GM04504 (cell line): Measurements from ENCODE around the gene PHTF2.

Experiments
- DNase-seq: peaks from one replicate; pipeline ENCODE4 v3.0.0-alpha.2; 2012; ENCODE audit warnings: low read depth

The PHTF2 gene

GRCh38 chr7:77931841-77932240, 133.3 kb downstream of the PHTF2 start:
- no peak for DNase-seq

GRCh38 chr7:77933394-77933793, 134.8 kb downstream of the PHTF2 start:
- DNase-seq: peak; percentile 16

- no peak for DNase-seq
Observed at GRCh38 chr7:77935652-77936348, 137.2 kb downstream of the PHTF2 start.

GRCh38 chr7:77940647-77941046, 142.1 kb downstream of the PHTF2 start:
- DNase-seq: peak; percentile 7

- no peak for DNase-seq
Observed at GRCh38 chr7:77942431-77942830, 143.9 kb downstream of the PHTF2 start.

DNA sequence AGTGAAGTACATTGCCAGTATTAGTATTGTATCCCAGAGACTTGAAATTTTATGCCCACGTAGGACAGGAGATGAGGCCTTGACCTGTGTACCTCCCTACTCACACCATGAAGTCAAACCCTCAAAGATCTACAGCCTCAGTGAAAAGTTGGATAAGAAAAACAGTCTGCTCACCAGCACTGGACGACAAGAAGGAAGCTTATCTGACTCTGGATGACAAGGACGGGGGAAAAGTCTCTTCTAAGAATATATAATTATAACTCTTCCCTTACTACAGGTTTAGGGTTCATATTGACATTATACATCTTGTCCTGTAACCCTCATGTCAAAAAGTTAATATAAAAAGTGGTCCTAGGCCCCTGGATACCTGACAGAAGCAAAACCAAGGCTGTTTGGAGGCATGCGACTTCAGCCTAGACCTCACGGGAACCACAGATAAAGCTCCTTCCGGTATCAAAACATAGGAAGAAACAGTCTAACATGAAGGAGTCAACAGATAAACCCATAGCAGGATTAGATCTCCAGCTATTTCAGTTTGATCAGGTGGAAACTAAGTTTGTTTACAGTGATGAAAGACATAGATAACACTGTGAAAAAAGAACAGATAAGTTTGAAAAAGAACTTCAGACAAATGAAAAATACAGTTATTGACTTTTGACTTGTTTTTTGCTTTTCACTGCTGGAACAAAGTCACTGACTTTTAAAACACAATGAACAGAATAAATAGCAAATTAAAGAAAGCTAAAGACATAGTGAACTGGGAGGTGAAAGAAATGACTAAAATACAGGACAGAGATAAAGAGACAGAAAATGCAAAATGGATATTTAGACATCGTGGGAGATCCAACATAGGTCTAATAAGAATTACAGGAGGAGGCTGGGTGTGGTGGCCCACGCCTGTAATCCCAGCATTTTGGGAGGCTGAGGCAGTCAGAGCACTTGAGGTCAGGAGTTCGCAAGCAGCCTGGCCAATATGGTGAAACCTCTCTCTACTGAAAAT, 145.9 kb downstream of the PHTF2 start:
- no peak for DNase-seq

- DNase-seq: no peak
Observed at GRCh38 chr7:77950548-77950947, 152.0 kb downstream of the PHTF2 start.

DNA sequence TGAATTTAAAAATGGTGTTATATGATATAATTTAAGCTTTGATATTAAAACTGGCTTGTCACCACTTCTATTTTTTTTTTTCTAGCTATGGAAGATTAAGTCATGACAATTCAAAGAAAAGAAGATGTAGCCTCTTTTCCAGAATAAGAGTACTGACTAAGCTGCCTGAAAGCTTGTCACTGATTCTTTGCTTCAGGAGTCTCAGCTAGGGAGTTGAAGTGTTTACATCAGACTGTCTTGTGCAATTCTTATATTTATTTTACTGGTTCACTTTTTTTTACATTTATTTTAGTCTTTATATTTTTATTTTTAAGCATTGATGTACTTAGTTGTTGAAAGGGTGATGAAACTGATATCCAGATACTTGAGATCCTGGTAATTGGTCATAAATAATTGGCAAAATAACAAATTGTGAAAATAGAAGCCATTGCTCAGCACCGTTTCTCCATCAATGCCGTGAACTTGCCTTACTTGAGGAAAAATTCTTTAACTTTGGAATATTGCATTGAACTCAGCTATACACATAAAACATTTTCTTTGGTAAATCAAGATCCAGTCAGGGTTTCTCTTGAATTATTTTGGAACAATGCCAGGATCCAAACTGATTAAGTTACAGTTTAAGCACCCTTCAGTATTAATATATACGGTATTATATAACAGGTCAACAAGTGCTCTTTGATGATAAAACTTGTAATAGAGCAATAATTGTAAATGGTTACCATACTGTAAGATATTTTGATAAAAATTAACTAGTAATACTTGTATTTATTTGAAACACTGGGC, 156.4 kb downstream of the PHTF2 start:
- no peak for DNase-seq

GRCh38 chr7:77958436-77958835, 159.9 kb downstream of the PHTF2 start:
- DNase-seq: no peak

DNA sequence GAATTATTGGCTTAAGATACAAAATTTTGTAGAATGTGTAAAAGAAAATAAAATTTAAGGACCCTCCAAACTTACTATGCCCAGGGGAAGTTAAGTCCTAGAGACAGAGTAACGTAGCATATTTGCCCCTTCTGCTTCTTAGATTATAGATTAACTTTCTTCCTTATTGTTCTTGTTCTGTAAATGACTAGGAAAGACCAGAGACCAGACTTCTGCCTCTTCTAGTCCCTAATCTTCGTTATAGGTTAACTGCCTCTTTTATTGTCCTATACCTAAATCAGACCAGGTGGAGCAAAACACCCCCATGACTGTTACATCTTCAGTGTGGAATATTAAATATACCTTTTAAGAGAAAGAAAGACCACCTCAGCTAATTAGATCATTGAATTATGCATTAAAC, 160.5 kb downstream of the PHTF2 start:
- DNase-seq: no peak

GRCh38 chr7:77960336-77960735, 161.8 kb downstream of the PHTF2 start:
- no peak for DNase-seq

DNA sequence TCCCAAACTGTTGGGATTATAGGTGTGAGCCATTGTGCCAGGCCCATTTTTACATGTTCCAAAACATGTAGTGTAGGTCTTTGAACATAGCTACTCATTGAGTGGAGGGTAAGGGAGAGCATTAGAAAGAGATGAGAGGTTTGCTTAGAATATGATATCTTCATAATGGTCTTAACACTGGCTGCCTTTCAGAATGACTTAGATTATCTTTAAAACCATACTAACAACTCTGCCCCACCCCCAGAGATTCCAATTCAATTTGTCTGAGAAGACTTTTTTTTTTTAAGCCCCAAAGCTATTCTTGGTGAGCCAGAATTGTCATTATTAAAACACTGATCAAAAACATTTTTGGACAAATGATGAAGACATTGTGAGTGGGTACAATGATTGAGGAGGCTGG, 168.9 kb downstream of the PHTF2 start:
- no peak for DNase-seq

GRCh38 chr7:77971726-77972125, 173.2 kb downstream of the PHTF2 start:
- DNase-seq: no peak

- DNase-seq: no peak
Observed at GRCh38 chr7:77975672-77976480, 177.3 kb downstream of the PHTF2 start.

DNA sequence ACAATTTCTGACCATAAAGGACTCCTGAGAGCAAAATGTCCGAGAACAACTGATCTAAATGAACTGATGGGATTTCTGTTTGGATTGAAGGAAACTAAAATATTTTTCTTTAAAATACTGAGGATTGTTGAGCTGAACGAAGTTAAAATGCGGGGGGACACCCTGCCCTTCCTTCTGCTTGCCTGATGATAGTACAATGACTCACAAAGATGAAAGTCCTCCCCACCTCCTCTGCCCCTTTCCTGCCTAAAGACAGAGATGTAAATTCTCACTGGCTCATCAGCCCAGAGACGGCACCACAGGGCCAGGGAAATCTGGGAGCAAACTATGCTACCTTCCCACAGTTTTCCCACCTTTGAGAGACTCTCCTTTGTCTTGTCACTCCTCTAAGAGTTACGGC, 180.6 kb downstream of the PHTF2 start:
- DNase-seq: no peak

DNA sequence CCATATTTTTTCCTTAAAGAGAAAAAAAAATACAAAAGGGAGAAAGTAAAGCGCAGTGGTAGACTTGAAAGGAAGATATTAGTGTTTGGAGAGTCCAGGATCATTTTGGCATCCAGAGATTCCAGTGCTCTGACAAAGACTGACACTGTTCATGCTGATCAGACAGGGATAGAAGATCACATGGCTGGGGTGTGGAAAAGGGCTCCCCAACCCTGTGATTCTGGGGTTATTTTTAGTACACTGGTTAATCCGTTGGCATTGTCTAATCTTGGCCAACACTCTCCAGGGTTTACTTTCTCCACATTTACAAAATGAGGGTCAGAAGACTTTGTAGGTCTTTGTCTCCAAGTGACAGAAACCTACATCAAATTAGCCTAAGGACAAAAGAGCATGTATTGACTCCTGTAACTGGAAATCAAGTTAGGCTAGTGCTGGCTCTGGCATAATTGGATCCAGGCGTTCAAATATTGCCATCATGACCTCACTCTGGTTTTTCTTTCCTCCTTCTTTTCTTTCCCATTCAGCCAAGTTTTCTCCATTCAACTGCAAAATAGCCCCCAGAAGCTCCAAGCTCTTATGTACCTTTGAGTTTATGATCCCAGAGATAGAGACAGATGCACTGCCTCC, 181.6 kb downstream of the PHTF2 start:
- no peak for DNase-seq

GRCh38 chr7:77982926-77983550, 184.5 kb downstream of the PHTF2 start:
- DNase-seq: no peak

DNA sequence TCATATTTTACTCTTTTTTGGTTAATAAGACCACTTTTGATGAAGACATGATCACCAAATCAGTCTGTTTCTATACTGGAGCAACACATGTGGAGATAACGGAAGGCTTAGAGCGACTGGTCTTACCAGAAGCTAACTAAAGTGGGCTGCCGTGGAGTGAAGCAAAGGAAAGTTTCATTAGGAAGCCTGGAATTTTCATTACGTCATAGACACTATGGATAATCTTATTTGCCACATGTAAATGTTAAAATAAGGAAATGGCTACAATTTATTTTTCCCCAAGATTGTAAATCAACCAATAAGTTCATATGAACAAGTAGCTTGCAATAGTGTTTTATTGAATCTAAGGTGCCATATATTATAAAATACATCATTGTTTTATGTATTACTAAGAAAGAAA, 185.4 kb downstream of the PHTF2 start:
- no peak for DNase-seq

DNA sequence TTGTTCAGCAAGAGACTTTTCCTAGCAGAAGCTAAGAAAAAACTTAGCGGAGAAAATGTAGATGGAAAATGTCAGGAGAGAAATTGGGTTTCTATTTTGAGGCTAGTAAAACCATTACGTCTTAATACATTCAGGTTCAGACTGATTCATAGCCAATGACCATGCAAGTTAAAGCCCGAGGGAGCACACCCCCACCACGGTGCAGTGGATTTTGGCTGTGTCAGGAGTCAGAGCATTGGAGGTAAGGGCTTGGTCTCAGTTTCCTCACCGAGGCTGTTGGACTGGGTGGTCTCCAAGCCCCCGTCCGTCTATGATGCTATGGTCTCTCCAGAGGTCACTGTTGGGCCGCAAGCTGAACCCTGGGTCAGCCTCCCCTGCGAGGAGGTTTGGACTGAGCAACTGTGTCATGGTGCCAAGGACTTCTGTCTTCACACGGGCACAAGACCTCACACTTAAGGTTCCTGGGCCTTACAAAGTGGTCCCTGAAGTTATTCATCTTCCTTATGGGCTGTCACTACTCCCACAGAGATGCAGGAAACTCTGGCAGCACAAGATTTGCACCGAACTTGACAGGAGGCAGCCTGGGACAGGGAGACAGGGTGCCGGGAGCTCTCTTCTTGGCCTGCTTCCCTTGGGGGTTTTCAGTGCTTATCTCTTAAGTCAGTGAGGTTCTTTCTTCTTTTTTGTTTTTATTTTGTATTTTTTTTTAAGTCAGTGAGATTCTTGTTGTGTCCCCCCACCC, 186.8 kb downstream of the PHTF2 start:
- DNase-seq: no peak

DNA sequence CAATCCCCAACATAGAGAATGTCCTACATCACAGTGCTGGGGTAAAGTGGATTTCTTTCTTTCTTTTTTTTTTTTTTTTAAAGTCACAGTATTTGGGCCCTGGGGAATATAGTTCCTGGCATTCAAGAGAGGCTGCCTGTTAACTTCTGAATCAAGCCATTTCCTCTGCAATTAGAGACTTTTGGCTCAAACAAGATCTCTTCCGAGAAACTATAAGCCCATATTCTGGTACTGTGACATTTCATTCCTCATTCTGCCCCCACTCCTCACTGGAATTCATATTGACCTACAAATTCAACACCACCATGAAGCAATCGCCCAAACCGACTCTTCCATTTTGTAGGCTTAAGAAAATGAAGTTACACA, 187.4 kb downstream of the PHTF2 start:
- no peak for DNase-seq
